SH-SY5Y (cell line): Measurements from ENCODE around the gene RYR3.

ENCODE experiments used
- GATA2 ChIP-seq: IDR thresholded peaks from 2 replicates; pipeline ENCODE4 v1.6.1; 2011; ENCODE audit warnings: mild to moderate bottlenecking, low read depth, low read length
- GATA3 ChIP-seq: IDR thresholded peaks from 2 replicates; pipeline ENCODE4 v1.6.1; 2011; ENCODE audit warnings: low read depth, mild to moderate bottlenecking, low read length, moderate library complexity

DNA sequence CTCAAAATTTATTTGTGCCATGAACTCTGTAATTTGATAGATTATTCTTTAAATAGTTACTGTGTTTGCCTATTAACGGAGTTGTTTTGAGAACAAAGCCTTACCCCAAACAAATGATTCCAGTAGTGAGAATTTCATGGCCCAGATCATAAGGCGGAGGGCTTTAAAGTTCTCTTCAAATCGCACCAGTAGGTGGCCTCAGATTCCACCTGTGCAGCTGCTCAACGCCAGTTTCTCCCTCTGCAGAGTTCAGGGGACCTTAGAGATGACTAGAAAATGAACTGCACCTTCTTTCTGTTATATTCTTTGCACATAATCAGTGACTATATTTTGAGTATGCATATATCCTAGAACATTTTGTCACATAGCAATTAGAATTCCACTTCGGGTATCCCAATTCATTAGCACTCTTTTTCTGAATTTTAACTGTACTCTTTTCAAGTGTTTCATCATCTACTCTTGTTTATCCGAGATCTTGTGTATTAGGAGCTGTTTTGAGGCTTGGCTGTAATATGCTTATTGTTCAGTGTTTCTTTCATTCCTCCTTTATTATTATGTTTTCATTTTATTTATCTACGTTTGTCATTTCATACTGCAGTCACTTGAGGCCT lies 425.0 kb downstream of the RYR3 start:
- no peak for TF ChIP-seq GATA3
- no peak for TF ChIP-seq GATA2
